Activated CD8-positive, alpha-beta memory T cell treated with anti-CD3 and anti-CD28 coated beads, Interleukin-2, amount 50 U/mL, for 1 hour (primary cell): Measurements from ENCODE around the gene STPG4.

Source experiments
- DNase-seq: peaks from one replicate; pipeline ENCODE4 v3.0.0-alpha.2; 2020; ENCODE audit errors: extremely low read depth

The STPG4 gene

GRCh38 chr2:47054036-47054555 is 101.0 kb downstream of the STPG4 start:
- DNase-seq = no peak

DNA sequence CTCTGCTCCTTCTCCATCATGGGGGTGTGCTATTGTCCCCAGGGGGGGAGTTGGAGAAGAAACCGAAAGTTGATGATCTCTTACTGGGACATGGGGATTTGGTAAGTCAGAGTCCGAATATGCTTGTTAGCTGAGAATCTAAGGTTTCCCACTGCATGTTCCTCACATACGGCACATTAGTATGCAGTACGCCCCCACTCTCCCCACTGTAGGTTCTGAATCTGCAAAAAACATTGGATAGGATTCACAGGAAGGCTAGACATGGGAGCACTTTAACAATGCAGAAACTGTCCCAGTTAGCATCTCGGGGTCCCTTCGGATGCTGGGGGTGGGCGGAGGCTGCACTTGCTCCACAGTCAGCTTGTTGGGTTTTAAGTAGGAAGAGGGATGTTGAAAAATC is 102.3 kb downstream of the STPG4 start:
- DNase-seq = no peak

DNA sequence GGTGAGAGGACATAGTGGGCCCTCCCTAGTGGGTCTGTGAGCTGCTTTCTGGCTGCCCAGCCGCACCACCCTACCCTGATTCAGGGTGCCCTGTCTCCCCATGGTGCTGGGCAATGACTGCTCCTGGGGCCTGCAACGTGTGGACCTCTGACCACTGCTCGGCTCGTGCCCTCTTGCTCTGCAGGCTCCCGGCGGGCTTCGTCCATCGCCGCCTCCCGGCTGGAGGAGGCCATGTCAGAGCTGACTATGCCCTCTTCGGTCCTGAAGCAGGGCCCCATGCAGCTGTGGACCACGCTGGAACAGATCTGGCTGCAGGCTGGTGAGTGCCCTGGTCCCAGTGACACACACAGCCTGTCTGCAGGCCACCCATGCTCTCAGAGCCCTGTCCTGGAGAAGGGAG is 103.5 kb downstream of the STPG4 start:
- DNase-seq = no peak

- no peak for DNase-seq
Observed at GRCh38 chr2:47050762-47051161, 104.3 kb downstream of the STPG4 start.

DNA sequence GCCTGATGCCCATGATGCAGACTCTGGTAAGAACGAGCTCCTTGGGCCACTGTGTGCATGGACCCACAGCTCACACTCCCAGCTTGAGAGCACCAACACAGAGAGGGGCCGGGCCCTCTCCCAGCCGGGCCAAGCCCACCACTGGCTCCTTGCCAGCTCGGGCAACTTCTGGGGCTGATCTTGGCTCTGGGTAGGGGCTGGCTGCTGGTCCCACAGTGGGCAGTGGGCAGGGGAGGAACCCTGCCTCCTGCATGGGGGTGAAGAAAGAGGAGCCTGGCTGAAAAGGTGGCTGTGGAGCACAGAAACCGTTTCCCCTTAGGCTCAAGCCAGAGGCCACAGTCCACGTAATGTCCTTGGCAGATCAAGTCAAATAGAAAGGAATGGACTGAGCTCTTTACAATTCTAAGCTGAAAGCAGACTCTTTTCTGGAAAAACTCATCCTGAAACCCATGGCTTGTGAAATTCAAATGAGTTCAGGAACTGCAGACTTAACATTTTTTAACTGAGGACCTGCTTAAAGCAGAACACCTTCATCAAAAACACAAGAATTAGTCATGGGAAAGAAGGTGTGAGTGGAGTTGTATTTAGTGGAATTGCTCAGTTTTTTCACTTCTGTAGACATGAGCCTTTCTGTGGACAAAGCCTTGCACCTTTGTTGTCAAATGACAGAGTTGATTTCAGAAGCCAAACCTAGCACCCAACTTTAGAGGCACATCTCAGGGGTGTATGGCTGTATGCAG is 104.9 kb downstream of the STPG4 start:
- DNase-seq = no peak

DNA sequence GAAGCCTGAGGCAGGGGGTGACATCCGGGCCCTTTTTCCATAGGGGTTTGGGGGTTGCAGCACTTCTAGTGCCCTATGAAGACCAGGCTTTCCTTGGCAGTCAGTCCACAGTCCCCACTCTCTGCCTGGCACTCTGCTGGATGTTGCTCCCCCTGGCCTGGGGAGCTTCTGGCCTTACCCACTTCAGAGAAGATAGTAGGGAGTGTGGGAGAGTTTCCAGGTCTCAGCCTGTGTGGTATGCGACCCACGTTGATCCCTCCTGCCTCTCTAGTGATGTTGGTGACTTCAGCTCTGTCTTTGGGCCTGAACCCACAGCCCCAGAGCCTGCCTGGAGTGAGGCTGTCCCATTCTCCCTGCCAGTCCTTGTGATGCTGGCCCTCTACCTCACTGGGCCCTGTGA is 105.6 kb downstream of the STPG4 start:
- no peak for DNase-seq

DNA sequence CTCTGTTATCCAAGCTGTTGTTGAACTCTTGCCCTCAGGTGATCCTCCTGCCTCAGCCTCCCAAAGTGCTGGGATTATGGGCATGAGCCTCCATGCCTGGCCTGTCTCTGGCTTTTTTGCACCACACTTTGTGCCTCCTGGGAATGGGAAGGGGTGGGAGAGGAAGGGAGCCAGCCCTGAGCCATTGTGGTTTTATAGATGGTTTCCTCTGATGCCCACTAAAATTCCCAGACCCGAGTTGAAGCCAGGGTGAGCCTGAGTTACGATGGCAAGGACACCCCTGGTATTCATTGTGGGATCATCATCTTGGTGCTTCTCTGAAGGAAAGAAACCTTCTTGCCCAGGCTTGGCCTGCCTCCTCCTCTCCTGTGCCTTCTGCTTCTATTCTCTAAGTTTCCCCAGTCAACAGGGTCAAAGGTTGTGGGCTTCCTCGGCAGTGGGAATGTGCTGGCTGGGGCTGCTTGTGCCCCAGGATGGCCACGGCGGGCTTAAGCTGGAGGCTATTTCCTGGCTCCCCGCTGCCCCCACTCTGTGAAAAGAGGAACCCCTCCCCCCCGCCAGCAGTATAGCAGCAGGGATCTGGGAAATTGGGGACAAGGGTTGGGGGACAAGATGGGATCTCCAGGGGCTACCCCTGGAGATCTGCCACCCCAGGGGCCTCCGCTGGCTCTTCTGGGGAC is 106.2 kb downstream of the STPG4 start:
- no peak for DNase-seq

DNA sequence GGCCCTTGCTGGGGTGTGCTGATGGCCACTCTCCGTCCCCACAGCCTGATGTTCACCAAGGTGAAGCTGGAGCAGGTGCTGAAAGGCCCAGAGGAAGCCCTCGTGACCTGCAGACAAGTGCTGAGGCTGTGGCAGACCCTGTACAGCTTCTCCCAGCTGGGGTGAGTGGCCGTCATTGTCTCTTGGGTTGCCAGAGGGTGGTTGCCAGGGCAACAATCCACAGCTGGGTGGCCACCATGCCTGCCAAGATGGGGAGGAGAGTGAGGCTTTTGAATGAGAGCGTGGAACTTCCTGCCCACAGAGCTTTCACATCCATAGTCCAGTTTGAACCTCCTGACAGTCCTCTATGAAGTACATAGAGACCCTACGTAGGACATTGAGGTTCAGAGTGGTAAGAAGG is 108.8 kb downstream of the STPG4 start:
- DNase-seq = no peak

- DNase-seq = no peak
Observed at GRCh38 chr2:47043891-47044239, 111.2 kb downstream of the STPG4 start.

GRCh38 chr2:47043142-47043890 is 111.8 kb downstream of the STPG4 start:
- no peak for DNase-seq

GRCh38 chr2:47041891-47042684 is 113.0 kb downstream of the STPG4 start:
- no peak for DNase-seq

DNA sequence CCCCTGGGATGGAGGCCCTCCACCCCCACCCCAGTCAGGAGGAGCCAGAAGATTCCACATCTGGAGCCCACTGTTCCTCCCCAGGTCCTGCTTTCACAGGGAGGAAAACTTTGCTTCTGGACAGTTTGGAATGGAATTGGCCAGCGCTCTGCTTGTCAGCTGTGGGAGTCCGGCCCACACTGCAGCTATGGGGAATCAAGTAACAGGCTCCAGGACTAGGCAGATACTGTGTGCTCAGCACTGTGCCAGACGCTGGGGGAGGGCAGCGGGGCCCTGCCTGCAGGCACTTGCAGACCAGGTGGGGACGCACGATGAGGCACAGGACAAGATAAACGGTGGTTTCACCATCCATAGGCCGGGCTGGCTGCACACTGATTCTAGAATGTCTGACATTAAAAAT is 114.0 kb downstream of the STPG4 start:
- DNase-seq = no peak

DNA sequence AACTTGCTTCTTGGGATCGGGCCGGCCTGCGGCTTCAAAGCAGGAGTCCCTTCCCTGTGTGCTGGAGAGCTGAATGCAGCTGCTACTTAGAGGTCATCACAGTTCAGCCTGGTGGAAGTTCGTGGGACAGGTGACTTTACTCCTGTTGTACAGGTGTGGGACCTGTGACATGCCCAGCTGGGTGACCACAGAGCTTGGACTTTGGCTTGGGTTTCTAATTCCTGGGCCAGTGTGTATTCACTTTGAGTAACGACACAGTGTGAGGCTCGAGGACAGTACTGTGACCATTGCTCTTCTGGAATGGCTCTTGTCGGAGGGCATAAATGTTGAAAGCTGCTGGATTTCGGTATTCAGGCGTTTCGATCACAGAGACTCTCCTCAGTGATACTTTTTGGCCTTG is 114.5 kb downstream of the STPG4 start:
- DNase-seq = no peak

- DNase-seq = no peak
Observed at GRCh38 chr2:47039913-47040562, 115.1 kb downstream of the STPG4 start.

DNA sequence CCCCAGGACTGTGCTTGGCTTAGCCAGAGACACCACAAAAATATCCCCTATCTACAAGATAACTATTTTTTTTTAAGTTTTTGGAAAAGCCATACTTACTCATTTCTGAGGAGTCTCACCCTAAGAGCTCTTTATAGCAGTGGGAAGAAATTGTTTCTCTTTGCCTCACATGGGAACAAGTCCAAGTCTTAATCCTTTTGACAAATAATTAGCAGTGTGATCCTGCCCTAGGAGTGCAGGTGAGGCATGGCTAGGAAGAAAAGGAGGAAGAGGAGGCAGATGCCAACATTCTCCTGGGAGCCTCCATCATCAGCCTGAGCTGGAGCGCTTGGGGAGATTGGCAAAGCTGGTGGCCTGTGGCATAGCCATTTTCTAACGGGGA is 115.6 kb downstream of the STPG4 start:
- no peak for DNase-seq

DNA sequence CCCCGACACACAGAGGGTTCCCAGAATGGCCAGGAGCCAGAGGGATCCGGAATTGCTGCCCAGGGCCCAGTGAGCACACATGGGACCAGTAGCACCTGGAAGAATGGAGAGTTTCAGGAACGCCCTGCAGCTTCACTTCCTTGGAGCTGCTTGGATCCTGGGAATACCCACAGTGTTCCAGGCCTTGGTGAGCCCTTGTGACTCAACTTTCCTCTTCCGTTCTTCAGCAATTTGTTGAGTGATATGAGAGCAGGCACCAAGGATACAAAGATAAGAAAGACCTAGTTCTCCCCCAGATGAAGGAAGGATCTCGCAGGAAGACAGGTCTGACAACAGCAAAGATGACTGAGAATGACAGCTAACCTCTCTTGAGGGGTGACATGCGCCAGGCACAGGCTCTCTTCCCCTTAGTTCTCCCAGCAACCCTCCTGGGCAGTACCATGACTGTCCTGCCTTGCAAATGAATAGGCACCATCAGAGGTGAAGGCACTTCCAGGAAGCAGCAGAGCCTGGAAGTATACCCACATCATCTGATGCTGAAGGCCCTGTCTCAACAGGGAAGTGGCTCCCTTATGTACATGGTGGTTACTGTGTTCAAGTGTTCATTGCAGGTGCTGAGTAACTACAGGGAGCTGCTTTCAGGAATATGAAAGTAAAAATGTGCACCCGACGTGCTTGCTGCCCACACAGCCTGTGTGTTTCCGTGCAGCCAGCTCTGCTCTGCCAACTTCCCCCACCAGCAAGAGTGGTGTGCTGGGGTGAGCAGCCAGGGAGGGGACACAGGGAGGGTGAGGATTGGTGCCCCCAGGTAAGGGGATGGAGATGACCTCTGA is 116.2 kb downstream of the STPG4 start:
- no peak for DNase-seq

GRCh38 chr2:47037678-47038077 is 117.4 kb downstream of the STPG4 start:
- no peak for DNase-seq
